Left lung (tissue), 10 donors: Measurements from ENCODE around the gene GNAT3. TPM values are rescaled to one million over a fixed set of nuclear protein-coding genes. Genes with fewer than 3 reads are reported as not detected.

Experiments
- ATAC-seq: fragments of 200-7000 bp; cut with Tn5 transposase; one replicate; pipeline ENCODE4 v1.9.1; 2020; ENCODE audit warnings: moderate library complexity
- DNase-seq, 4 donors: peaks; one replicate each; pipeline ENCODE4 v3.0.0-alpha.2; 2013 to 2020
- H3K27ac ChIP-seq, 2 donors: fragments of 200-600 bp; sonication (generic) in 1 of 2; one replicate each; pipeline versions ENCODE4 v1.5.0 to v1.8.0; 2020 to 2021
- H3K27me3 ChIP-seq, 2 donors: fragments of 200-600 bp; sonication (generic) in 1 of 2; one replicate each; pipeline versions ENCODE4 v1.5.0 to v1.8.0; 2020 to 2021
- H3K36me3 ChIP-seq, 2 donors: fragments of 200-600 bp; sonication (generic) in 1 of 2; one replicate each; pipeline versions ENCODE4 v1.5.0 to v1.8.0; 2020 to 2021
- H3K4me1 ChIP-seq, 2 donors: fragments of 200-600 bp; one replicate each; pipeline ENCODE4 v1.8.0; 2021
- H3K4me3 ChIP-seq, 2 donors: fragments of 200-600 bp; sonication (generic) in 1 of 2; one replicate each; pipeline versions ENCODE4 v1.5.0 to v1.8.0; 2020 to 2021; ENCODE audit warnings: mild to moderate bottlenecking in 1 of 2
- H3K9me3 ChIP-seq, 2 donors: fragments of 200-600 bp; sonication (generic) in 1 of 2; one replicate each; pipeline versions ENCODE4 v1.5.0 to v1.8.0; 2020 to 2021
- intact Hi-C, 2 donors: fragments of 100-400 bp; cut with DNase I; formaldehyde crosslinking; loops; one replicate each; pipeline versions ENCODE4 v1.11.2 to v1.14.2; 2022
- polyA plus RNA-seq, 6 donors: library from polyadenylated mRNA; unstranded; fragments of 120-200 nt; gene quantifications; one replicate each; pipeline ENCODE4 v1.2.1, GENCODE V29; 2013; ENCODE audit not compliant: insufficient read length in 6 of 6
- total RNA-seq, 2 donors: library from RNA; stranded (reverse); fragmentation: NEBNext Ultra II Directional; extraction: Animal tissue kit (Norgen Biotek cat#: 25700); gene quantifications; one replicate each; pipeline ENCODE4 v1.2.1, GENCODE V29; 2021
- TF ChIP-seq, protein P1 (sequence below), 2 donors: fragments of 200-600 bp; sonication (generic) in 1 of 2; IDR thresholded peaks; one replicate each; pipeline versions ENCODE4 v1.5.0 to v1.8.0; 2021; ENCODE audit warnings: antibody characterized with exemption in 2 of 2
- donor health status: DM: no; HTN: yes; CAD: no.
- donor health status: DM: no; HTN: no; CAD: no.

Gene GNAT3
- total and polyA plus RNA-seq, 8 donors, result not detected

DNA sequence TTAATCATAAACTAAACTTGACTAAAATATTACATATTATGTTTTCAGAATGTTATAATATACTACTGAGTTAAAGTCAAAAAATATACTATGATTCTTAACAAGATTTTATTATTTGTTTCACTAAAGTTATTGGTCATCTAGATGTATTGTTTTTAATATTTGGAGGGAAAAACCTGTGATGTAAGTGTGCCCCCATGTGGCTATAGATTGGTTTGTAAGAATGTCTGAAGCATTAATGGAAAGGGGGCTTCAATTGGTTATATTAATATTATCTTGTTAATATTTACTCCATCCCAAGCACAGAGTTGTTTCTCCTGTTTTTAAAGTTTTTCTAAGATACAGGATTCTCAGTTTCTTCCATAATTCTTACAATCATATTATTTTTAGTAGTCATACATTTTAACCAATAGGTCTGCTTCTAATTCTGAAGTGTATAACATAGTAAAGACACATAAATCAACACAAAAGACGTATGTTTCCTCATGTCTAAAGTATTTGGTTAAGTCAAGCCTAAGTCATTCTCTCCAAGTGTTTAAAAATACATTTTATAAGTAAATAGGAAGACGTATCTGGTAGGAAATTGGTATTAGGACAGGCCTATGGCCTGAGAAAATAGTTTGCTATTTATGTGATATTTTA lies 58.0 kb downstream of the GNAT3 start:
- intact Hi-C loops, result no loop called here

DNA sequence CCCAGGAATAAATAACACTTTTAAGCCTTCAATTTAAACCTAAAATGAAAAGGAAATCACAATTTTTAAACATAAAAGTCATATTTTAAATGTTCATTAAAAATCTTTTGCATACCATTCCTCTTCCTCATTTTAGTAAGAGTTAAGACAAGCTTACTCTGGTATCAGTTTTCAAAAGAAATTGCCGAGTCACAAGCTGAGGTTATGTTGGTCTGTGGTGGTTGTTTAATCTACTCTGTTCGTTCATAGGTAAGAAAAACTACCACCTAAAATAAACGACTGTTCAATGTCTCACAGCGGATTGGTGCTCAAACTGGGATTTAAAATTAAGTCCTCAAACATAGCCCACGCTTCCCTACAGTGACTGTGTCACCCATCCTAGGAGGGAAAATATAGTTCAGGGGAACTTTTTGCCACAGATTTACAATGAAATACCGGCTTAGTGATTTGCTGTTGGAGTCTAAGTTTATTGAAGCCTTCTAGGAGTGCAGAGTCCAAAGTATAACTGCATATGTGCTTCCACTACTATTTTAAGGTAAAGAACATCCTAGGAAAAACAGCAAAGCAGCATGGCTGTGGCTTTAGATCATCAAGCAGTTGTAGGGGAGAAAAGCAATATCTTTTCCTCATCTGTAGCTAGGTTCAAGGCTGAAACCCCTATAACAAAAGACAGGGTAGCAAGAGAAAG lies 61.1 kb downstream of the GNAT3 start:
- H3K36me3 ChIP-seq, result no peaks in the 10 kb centered on the region
- H3K4me1 ChIP-seq, result peaks cover 0 to 7% of the 10 kb centered on the region in 2 donors
- ATAC-seq (no peak), DNase-seq (no peak)
- TF ChIP-seq, protein P1, sequence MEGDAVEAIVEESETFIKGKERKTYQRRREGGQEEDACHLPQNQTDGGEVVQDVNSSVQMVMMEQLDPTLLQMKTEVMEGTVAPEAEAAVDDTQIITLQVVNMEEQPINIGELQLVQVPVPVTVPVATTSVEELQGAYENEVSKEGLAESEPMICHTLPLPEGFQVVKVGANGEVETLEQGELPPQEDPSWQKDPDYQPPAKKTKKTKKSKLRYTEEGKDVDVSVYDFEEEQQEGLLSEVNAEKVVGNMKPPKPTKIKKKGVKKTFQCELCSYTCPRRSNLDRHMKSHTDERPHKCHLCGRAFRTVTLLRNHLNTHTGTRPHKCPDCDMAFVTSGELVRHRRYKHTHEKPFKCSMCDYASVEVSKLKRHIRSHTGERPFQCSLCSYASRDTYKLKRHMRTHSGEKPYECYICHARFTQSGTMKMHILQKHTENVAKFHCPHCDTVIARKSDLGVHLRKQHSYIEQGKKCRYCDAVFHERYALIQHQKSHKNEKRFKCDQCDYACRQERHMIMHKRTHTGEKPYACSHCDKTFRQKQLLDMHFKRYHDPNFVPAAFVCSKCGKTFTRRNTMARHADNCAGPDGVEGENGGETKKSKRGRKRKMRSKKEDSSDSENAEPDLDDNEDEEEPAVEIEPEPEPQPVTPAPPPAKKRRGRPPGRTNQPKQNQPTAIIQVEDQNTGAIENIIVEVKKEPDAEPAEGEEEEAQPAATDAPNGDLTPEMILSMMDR (IDR thresholded peaks at IDR 0.05), result no peak
- H3K9me3 ChIP-seq, result no peaks in the 10 kb centered on the region
- no peak overlapping the region for H3K27ac ChIP-seq
- H3K4me3 ChIP-seq, result no peak overlapping the region
- intact Hi-C loops, result no loop called here
- H3K27me3 ChIP-seq, result no peaks in the 10 kb centered on the region

More for the DNA sequence above, 58.0 kb downstream of the GNAT3 start:
- TF ChIP-seq, protein P1 (IDR thresholded peaks at IDR 0.05), result peak; percentile 31 to 36
- H3K4me1 ChIP-seq, result peaks cover 0 to 7% of the 10 kb centered on the region in 2 donors
- H3K27ac ChIP-seq, result no peak overlapping the region
- ATAC-seq (no peak), DNase-seq (peak in 2 of 4 donors; percentile 28 to 37)
- no peaks in the 10 kb centered on the region for H3K9me3 ChIP-seq
- no peaks in the 10 kb centered on the region for H3K36me3 ChIP-seq
- no peak overlapping the region for H3K4me3 ChIP-seq
- no peaks in the 10 kb centered on the region for H3K27me3 ChIP-seq

DNA sequence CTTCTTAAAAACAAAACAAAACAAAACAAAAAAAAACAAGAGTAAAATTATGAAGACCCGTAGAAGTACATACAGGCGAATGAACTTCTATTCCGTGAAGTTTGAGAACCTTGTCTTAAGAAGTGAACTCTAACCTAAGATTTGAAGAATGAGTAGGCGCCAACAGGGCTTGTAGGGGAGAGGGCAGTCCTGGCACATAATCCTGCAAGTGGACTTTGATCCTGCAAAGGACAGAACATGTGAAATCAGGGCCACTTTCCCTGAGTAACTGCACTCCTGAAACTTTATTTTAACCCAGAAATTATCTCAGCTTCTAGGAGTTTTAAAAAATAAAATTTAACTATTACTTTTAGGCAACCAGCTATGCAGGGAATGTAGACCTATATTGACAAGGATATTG lies 62.0 kb downstream of the GNAT3 start:
- Histone ChIP-seq H3K27ac (no peak overlapping the region), H3K4me1 (peaks cover 0 to 10% of the 10 kb centered on the region in 2 donors), H3K27me3 (no peaks in the 10 kb centered on the region), H3K4me3 (no peak overlapping the region), H3K9me3 (no peaks in the 10 kb centered on the region), H3K36me3 (no peaks in the 10 kb centered on the region)
- no peak for DNase-seq
- TF ChIP-seq, protein P1 (IDR thresholded peaks at IDR 0.05), result no peak
- ATAC-seq, result no peak
- intact Hi-C loops, result no loop called here

GRCh38 chr7:80445351-80445750 lies 66.5 kb downstream of the GNAT3 start:
- TF ChIP-seq, protein P1 (IDR thresholded peaks at IDR 0.05), result no peak
- ATAC-seq (no peak), DNase-seq (no peak)
- H3K4me1 ChIP-seq, result peaks cover 0 to 28% of the 10 kb centered on the region in 2 donors
- H3K27me3 ChIP-seq, result no peaks in the 10 kb centered on the region
- no peak overlapping the region for H3K27ac ChIP-seq
- H3K36me3 ChIP-seq, result no peaks in the 10 kb centered on the region
- H3K9me3 ChIP-seq, result no peaks in the 10 kb centered on the region
- intact Hi-C loops, result no loop called here
- no peak overlapping the region for H3K4me3 ChIP-seq

GRCh38 chr7:80444811-80445210 lies 67.1 kb downstream of the GNAT3 start:
- ATAC-seq (no peak), DNase-seq (no peak)
- Histone ChIP-seq H3K36me3 (no peaks in the 10 kb centered on the region), H3K9me3 (no peaks in the 10 kb centered on the region), H3K27me3 (no peaks in the 10 kb centered on the region), H3K4me1 (peaks cover 0 to 33% of the 10 kb centered on the region in 2 donors), H3K27ac (no peak overlapping the region), H3K4me3 (no peak overlapping the region)
- intact Hi-C loops, result no loop called here
- TF ChIP-seq, protein P1 (IDR thresholded peaks at IDR 0.05), result no peak
